G401 (cell line): Measurements from ENCODE around the gene DOK3. TPM values are rescaled to one million over a fixed set of nuclear protein-coding genes. Genes with fewer than 3 reads are reported as not detected.

Source experiments
- DNase-seq: peaks from one replicate; pipeline ENCODE4 v3.0.0-alpha.2; 2015; ENCODE audit warnings: low spot score
- in situ Hi-C: cut with HindIII; loops from 2 replicates; pipeline ENCODE4 v1.10.0; 2016; ENCODE audit warnings: low sequenced_read_pairs, mixed read lengths
- total RNA-seq: library from RNA; depleted of rRNA; stranded (reverse); fragments of >200 nt; shearing (Covaris generic); gene quantifications from 2 replicates; pipeline ENCODE4 v1.2.3, GENCODE V29; 2014

DOK3 gene
- total RNA-seq, 1 experiment from 2014 or later, result 0.85 TPM

GRCh38 chr5:177473443-177474001, 36.1 kb downstream of the DOK3 start, which contains the start of gene DBN1:
Gene DBN1 (minus strand): TSS chr5:177473634. CDS start chr5:177473521, 113 bp downstream.
- no peak for DNase-seq
- in situ Hi-C loops, result no loop called here

- no peak for DNase-seq
- in situ Hi-C loops, result no loop called here
Measured at GRCh38 chr5:177472460-177473442, 36.9 kb downstream of the DOK3 start.

GRCh38 chr5:177471610-177472356, 37.8 kb downstream of the DOK3 start:
- in situ Hi-C loops, result no loop called here
- DNase-seq, result no peak

- DNase-seq, result no peak
- in situ Hi-C loops, result no loop called here
Measured at GRCh38 chr5:177470759-177471536, 38.7 kb downstream of the DOK3 start.

GRCh38 chr5:177469750-177470525, 39.7 kb downstream of the DOK3 start:
- in situ Hi-C loops, result no loop called here
- DNase-seq, result no peak

- in situ Hi-C loops, result no loop called here
- peak; percentile 90 for DNase-seq
Measured at GRCh38 chr5:177468685-177469628, 40.7 kb downstream of the DOK3 start.

GRCh38 chr5:177468329-177468684, 41.3 kb downstream of the DOK3 start:
- DNase-seq, result no peak
- in situ Hi-C loops, result no loop called here

GRCh38 chr5:177467436-177467835, 42.2 kb downstream of the DOK3 start:
- in situ Hi-C loops, result no loop called here
- DNase-seq, result no peak

- in situ Hi-C loops, result no loop called here
- DNase-seq, result no peak
Measured at GRCh38 chr5:177466861-177467260, 42.8 kb downstream of the DOK3 start.

- no peak for DNase-seq
- in situ Hi-C loops, result no loop called here
Measured at GRCh38 chr5:177465044-177465443, 44.6 kb downstream of the DOK3 start.

- in situ Hi-C loops, result no loop called here
- DNase-seq, result no peak
Measured at GRCh38 chr5:177462021-177462670, 47.5 kb downstream of the DOK3 start.

- in situ Hi-C loops, result no loop called here
- DNase-seq, result no peak
Measured at GRCh38 chr5:177459819-177460628, 49.6 kb downstream of the DOK3 start.

GRCh38 chr5:177459357-177459756, 50.3 kb downstream of the DOK3 start:
- no peak for DNase-seq
- in situ Hi-C loops, result no loop called here

GRCh38 chr5:177458912-177459350, 50.7 kb downstream of the DOK3 start:
- DNase-seq, result peak; percentile 50
- in situ Hi-C loops, result no loop called here

GRCh38 chr5:177457852-177458681, 51.6 kb downstream of the DOK3 start:
- no peak for DNase-seq
- in situ Hi-C loops, result no loop called here
